ENCODE measurements around the gene SLC23A1. TPM values are rescaled to one million over a fixed set of nuclear protein-coding genes. Genes with fewer than 3 reads are reported as not detected.
A peak's percentile ranks its signal among the peaks of the same experiment; 100 is the strongest.
"Not testable (repeated sequence)": the region's sequence is repeated elsewhere in the genome, so short reads cannot be mapped to it uniquely, and the experiment has no call there.

Gene SLC23A1
- total RNA-seq, 1 donor from 2014 or later, result not detected

DNA sequence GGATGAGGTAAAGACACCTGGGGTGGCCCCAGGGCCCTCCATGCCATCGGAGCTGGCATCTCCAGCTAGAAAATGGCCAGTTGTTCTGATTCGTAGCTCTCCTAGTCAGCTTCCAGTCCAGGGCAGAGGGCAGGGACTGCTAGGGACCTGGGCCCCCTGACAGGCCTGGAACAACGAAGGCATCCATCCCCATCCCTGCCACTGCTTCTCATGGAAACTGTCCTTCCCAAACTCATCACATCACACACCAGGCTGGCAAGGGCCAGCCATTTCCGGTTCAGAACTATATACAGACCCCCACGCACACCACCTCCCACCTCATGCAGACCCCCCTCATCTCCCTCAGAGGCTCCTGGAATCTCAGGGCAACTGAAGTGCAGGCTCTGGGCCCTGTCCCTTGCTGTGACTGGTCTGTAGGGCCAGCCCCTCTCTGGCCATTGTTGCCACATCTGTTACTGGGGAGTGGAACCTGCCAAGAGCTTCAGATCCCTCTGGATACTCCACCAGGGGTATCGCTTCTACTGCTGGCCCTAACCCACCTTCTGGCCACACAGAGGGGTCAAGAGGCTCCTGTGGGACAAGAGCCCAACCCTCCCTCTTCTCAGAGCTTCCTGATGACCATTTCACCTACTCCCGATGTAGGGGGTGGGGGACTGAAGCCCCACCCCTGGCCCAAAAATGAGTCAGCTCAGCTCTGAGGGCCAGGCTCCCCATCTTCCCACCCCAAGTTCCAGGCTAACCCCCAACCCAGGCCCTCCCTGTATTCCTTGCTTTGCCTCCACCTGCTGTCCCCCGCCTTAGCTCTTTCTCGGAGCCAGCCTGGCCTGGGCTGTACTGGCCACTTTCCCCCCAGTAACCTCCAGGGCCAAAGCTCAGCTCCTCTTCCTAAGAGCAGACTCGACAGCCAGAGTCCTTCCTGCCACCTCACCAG lies 7.8 kb upstream of the SLC23A1 start:
- FAIRE-seq (no peak), DNase-seq (ENCODE audit: low spot score in 2 of 2) (no peak)

GRCh38 chr5:139389701-139390638 lies 6.9 kb upstream of the SLC23A1 start, which contains the start of gene MZB1:
Gene MZB1 (minus strand): TSS chr5:139389913. CDS start chr5:139389856, 57 bp downstream.
- FAIRE-seq (no peak), DNase-seq (ENCODE audit: low spot score in 2 of 2) (no peak)

- FAIRE-seq (no peak), DNase-seq (ENCODE audit: low spot score in 2 of 2) (no peak)
Observed at GRCh38 chr5:139388198-139388821, 5.2 kb upstream of the SLC23A1 start.

GRCh38 chr5:139387611-139388197 lies 4.6 kb upstream of the SLC23A1 start:
- no peak for DNase-seq (ENCODE audit: low spot score in 2 of 2)
- no peak for FAIRE-seq

- not testable (repeated sequence) for DNase-seq (ENCODE audit: low spot score in 2 of 2); FAIRE-seq
Observed at GRCh38 chr5:139386956-139387355, 3.9 kb upstream of the SLC23A1 start.

DNA sequence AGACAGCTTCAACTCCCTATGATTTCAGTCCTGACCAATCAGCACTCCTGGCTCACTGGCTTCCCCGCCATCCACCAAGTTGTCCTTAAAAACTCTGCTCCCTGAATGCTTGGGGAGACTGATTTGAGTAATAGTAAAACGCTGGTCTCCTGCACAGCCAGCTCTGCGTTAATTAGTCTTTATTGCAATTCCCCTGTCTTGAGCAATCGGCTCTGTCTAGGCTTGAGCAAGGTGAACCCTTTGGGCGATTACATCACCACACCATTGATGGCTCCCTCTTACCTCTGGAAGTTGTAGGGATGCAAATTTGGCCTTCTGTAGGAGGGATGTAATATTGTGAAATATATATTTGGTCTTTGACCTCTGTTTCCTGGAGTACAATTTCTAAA lies 2.9 kb upstream of the SLC23A1 start:
- FAIRE-seq, result no peak
- no peak for DNase-seq (ENCODE audit: low spot score in 2 of 2)

- DNase-seq (ENCODE audit: low spot score in 2 of 2) (peak; percentile 24 to 39), FAIRE-seq (no peak)
Observed at GRCh38 chr5:139385061-139386049, 2.3 kb upstream of the SLC23A1 start.

- no peak for FAIRE-seq
- no peak for DNase-seq (ENCODE audit: low spot score in 2 of 2)
Observed at GRCh38 chr5:139384591-139385051, 1.5 kb upstream of the SLC23A1 start.

DNA sequence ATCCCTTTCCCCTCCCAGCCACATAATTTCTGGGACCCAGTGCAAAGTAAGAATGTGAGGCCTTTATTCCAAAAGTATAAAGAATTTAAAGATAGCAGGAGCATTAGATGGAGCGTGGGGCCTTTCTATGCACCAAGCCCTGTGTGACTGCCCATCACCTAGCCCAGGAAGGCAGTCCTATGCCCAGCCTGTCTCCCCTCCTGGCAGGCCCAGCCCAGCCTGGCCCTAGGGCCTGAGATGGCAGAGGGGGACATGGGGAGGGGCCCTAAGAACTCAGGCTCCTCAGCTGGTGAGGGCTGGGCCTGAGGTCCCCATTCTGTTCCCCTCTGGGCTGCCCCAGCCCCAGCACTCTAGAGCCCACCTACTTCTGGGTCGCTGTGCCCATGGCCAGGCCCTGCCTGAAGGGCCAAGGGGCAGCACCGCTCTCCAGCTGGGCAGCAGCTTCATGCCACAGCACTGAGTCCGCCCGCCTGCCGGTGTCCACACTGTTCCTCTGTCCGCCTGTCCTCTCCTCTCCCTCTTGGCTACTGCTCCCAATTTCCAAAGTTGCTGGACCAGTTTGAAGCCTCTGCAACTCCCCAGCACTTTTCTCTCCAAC lies 995 bp upstream of the SLC23A1 start:
- no peak for DNase-seq (ENCODE audit: low spot score in 2 of 2)
- FAIRE-seq, result no peak

- DNase-seq (ENCODE audit: low spot score in 2 of 2), result peak in 1 of 2 donors; percentile 13
- no peak for FAIRE-seq
Observed at GRCh38 chr5:139382807-139383206, 290 bp downstream of the SLC23A1 start.

DNA sequence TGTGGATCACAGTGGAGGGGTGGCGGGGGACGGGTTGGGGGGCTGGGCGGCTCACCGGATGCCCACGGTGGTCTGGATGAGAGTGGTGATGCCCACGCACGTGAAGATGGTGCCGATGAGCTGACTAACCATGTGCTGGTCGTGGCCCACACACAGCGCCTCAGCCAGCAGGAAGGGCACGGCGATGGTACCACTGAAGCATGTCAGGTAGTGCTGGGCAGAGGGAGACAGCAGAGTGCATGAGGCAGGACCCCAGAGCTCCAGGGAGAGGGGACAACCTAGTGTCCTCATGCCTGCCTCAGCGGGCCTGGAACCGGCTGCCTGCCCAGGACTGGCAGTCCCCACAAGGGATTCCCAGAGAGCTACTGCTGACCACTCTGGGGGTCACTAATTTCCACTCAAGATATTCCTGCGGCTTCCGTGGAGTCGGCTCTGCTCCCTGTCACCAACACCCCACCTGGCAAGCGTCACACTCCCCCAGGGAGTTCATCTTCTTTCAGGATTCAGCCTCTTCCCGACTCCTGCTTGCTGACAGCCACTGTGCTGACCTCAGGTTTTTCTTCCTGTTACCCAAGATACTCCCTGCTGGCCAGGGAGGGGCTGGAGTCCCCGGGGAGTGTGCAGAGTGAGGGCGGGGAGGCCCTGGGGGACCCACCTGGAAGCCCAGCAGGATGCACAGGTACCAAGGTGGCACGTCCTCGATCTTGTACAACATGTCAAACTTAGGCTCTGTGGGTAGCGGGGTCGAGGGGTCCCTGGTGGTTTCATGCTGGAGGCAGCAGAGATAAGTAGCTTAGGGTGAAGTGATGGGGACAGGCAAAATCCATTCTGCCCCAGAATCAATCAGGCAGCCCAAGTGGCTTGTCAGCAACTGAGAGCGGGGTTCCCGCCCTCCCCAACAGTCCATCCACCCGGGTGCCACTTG lies 998 bp downstream of the SLC23A1 start:
- DNase-seq (ENCODE audit: low spot score in 2 of 2), result peak in 1 of 2 donors; percentile 9
- FAIRE-seq, result no peak

GRCh38 chr5:139379626-139380449 lies 3.3 kb downstream of the SLC23A1 start:
- no peak for FAIRE-seq
- DNase-seq (ENCODE audit: low spot score in 2 of 2), result peak in 1 of 2 donors; percentile 11

DNA sequence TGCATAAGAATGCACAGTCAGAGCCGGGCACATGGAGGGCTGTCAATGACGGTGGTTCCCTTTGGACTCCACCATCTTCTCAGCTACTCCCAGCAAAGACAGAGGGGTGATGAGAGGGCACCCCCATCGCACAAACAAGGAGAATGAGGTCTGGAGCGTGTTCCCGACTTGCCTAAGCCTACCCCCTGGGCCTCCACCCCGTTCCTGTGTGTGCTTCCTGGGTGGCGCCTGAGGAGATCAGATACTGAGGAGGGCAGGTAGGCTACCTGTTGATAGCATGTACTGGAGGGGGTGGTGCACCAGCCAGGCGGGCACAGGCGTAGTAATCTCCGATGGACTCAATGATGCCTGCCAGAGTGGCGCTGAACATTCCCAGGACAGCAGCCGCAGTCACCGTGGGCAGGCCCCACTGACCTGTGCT lies 4.1 kb downstream of the SLC23A1 start:
- FAIRE-seq (no peak), DNase-seq (ENCODE audit: low spot score in 2 of 2) (peak in 1 of 2 donors; percentile 20)

- FAIRE-seq (no peak), DNase-seq (ENCODE audit: low spot score in 2 of 2) (peak in 1 of 2 donors; percentile 20)
Observed at GRCh38 chr5:139378101-139378825, 4.8 kb downstream of the SLC23A1 start.

GRCh38 chr5:139377226-139377625 lies 5.9 kb downstream of the SLC23A1 start:
- DNase-seq (ENCODE audit: low spot score in 2 of 2), result peak in 1 of 2 donors; percentile 14
- FAIRE-seq, result no peak

DNA sequence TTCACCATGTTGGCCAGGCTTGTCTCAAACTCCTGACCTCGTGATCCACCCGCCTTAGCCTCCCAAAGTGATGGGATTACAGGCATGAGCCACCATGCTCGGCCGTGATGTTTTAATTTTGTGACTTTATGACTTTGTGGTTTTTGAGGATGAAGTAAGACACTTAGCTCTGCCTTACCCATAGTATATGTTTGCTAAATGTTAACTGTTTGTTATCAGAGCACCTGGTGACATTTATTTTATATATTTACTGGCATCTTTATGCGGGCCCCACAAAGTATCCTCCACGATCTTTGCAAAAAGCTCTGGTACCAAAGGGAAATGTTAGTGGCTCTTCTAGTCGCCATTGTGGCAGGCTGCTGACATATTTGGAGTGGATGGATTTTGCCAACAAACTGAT lies 6.7 kb downstream of the SLC23A1 start:
- FAIRE-seq, result no peak
- no peak for DNase-seq (ENCODE audit: low spot score in 2 of 2)
